ENCODE measurements around the gene PRIMPOL.
"Not testable (repeated sequence)": the region's sequence is repeated elsewhere in the genome, so short reads cannot be mapped to it uniquely, and the experiment has no call there.

The PRIMPOL gene

DNA sequence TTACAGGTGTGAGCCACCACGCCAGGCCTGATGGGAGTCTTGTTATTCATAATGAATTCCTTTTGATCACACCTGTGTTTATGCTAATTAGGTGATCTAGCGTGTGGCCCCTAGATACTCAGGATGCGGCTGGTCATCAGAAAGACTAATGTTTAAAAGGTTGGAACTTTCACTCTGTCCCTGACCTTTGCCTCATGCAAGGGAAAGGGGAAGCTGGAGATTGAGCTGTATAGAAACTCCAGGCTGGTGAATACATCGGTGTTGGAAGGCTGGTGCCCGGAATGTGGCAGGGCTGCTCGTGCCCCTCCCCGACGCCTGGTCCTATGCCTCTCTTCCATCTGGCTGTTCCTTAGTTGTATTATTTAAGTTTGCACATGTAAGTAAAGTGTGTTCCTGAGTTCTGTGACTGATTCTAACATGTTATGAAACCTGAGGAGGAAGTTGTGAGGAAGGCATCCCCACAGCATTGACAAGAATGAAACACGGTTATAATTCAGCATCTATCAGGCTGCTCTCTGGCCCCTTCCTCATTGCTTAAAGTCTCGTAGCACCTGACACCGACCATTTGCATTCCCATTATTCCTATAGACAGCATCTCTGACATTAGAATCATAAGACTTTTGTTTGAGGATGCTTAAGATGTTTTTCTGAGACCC, 29.2 kb upstream of the PRIMPOL start:
- no peaks in the 10 kb centered on the region for H3K27me3 ChIP-seq (ENCODE audit: control insufficient read depth, insufficient read depth, low read length)
- no peak overlapping the region for H3K4me3 ChIP-seq (ENCODE audit: low read length)
- no peaks in the 10 kb centered on the region for H3K4me1 ChIP-seq (ENCODE audit: control insufficient read depth, insufficient read depth, low read length)
- H3K9me3 ChIP-seq (ENCODE audit: control insufficient read depth, low read length): no peaks in the 10 kb centered on the region
- H3K36me3 ChIP-seq (ENCODE audit: control insufficient read depth, insufficient read depth, low read length): no peaks in the 10 kb centered on the region
- no peak overlapping the region for H3K9ac ChIP-seq (ENCODE audit: low read length)

DNA sequence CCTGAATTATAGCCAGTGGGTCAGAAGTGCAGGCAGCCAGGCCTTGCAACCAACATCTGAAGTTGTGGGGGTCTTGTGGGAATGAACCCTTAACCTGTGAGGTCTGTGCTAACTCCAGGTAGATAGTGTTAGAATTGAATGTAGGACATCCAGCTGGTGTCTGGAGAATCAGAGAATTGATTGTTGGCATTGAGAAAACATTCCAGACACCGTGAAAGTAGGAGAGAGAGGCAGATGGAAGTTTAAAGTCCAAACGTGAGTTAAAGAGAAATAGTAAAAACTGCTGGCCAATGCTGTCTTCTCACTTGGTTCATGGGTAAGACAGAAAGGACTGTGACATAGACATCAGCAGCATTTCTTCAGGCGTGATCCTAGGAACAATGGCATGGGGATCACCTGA, 28.0 kb upstream of the PRIMPOL start:
- H3K4me3 ChIP-seq (ENCODE audit: low read length): no peak overlapping the region
- H3K9me3 ChIP-seq (ENCODE audit: control insufficient read depth, low read length): no peaks in the 10 kb centered on the region

DNA sequence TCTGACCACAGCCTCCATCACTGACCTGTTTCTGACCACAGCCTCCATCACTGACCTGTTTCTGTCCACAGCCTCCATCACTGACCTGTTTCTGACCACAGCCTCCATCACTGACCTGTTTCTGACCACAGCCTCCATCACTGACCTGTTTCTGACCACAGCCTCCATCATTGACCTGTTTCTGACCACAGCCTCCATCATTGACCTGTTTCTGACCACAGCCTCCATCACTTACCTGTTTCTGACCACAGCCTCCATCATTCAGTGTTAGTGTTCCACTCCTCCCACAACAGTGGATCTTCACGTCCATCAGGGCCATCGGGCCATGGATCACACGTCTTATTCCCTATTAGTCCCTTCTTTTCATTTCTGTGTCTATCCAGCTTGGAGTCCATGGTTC, 25.0 kb upstream of the PRIMPOL start:
- H3K9ac ChIP-seq (ENCODE audit: low read length); H3K36me3 ChIP-seq (ENCODE audit: control insufficient read depth, insufficient read depth, low read length); H3K9me3 ChIP-seq (ENCODE audit: control insufficient read depth, low read length); H3K4me1 ChIP-seq (ENCODE audit: control insufficient read depth, insufficient read depth, low read length); H3K4me3 ChIP-seq (ENCODE audit: low read length); H3K27me3 ChIP-seq (ENCODE audit: control insufficient read depth, insufficient read depth, low read length): not testable (repeated sequence)

More for the DNA sequence above, 28.0 kb upstream of the PRIMPOL start:
- Histone ChIP-seq H3K4me1 (ENCODE audit: control insufficient read depth, insufficient read depth, low read length) (peaks cover 4% of the 10 kb centered on the region), H3K27me3 (ENCODE audit: control insufficient read depth, insufficient read depth, low read length) (no peaks in the 10 kb centered on the region), H3K36me3 (ENCODE audit: control insufficient read depth, insufficient read depth, low read length) (no peaks in the 10 kb centered on the region), H3K9ac (ENCODE audit: low read length) (no peak overlapping the region)

DNA sequence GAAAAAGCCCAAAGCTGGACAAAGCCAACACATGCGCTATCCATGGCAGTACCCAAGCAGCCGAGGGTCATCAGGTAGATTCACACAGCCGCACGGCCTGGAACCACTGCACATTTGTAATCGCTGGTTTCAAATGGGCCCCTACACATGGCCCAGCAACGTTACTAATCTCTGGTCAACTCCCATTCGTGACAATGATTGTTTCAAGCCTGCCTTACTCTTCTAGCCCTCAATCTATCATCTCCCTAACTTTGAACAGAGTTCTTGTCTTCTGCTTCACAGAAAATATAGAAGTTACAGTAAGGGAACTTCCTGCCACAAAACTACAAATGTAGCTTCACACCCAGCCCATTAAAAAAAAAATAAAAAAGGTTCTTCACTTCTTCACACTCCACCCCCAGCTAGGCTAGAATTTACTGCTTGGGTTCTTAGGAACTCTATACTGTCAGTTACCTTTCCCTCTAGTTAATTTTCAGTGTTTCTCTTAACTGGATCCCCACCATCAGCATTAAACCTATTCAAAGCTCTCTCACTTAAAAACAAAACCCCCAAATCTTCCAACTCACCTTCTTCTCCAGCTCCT, 24.5 kb upstream of the PRIMPOL start:
- peaks cover 4% of the 10 kb centered on the region for H3K4me1 ChIP-seq (ENCODE audit: control insufficient read depth, insufficient read depth, low read length)
- no peaks in the 10 kb centered on the region for H3K36me3 ChIP-seq (ENCODE audit: control insufficient read depth, insufficient read depth, low read length)
- no peaks in the 10 kb centered on the region for H3K27me3 ChIP-seq (ENCODE audit: control insufficient read depth, insufficient read depth, low read length)
- no peaks in the 10 kb centered on the region for H3K9me3 ChIP-seq (ENCODE audit: control insufficient read depth, low read length)
- H3K9ac ChIP-seq (ENCODE audit: low read length): no peak overlapping the region
- no peak overlapping the region for H3K4me3 ChIP-seq (ENCODE audit: low read length)

DNA sequence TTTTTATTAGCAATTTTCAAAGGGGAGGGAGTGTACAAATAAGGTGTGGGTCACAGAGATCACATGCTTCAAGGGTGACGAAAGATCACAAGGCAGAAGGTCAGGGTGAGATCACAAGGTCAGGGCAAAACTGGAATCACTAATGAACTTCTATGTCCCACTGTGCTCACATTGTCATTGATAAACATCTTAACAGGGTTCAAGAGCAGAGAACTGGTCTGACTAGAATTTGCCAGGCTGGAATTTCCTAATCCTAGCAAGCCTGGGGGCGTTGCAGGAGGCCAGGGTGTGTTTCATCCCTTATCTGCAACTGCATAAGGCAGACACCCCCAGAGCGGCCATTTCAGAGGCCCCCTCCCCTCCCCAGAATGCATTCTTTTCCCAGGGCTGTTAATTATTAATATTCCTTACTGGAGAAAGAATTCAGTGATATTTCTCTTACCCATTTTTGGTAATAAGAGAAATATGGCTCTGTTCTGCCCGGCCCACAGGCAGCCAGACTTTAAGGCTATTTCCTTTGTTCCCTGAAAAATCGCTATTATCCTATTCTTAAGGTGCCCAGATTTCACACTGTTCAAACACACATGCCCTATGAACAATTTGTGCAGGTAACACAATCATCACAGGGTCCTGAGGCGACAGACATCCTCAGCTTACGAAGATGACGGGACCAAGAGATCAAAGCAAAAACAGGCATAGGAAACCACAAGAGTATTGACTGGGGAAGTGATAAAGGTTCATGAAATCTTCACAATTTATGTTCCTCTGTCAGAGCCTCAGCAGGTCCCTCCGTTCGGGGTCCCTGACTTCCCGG, 23.5 kb upstream of the PRIMPOL start:
- H3K36me3 ChIP-seq (ENCODE audit: control insufficient read depth, insufficient read depth, low read length); H3K9me3 ChIP-seq (ENCODE audit: control insufficient read depth, low read length); H3K9ac ChIP-seq (ENCODE audit: low read length); H3K4me1 ChIP-seq (ENCODE audit: control insufficient read depth, insufficient read depth, low read length); H3K4me3 ChIP-seq (ENCODE audit: low read length); H3K27me3 ChIP-seq (ENCODE audit: control insufficient read depth, insufficient read depth, low read length): not testable (repeated sequence)

DNA sequence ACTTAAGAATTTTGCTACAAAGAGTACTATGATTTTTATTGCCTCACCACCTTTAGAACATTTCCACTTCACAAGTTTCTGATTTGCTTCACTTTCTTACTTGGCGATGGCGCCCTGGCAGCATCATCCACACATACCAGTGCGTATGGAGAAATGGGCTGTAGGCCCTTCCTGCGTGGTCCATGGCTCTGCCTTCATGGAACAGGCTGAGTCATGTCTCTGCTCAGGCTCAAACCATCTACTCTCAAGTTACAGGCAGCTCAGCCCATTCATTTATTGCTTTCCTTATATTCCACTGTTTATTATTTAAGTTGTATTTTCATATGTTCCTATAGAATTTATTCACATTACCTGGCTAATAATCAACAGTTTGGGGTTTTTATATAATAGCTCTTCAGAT, 21.4 kb upstream of the PRIMPOL start:
- no peaks in the 10 kb centered on the region for H3K9me3 ChIP-seq (ENCODE audit: control insufficient read depth, low read length)
- H3K27me3 ChIP-seq (ENCODE audit: control insufficient read depth, insufficient read depth, low read length): no peaks in the 10 kb centered on the region
- peaks cover 4% of the 10 kb centered on the region for H3K4me1 ChIP-seq (ENCODE audit: control insufficient read depth, insufficient read depth, low read length)
- H3K4me3 ChIP-seq (ENCODE audit: low read length): no peak overlapping the region
- no peak overlapping the region for H3K9ac ChIP-seq (ENCODE audit: low read length)
- no peaks in the 10 kb centered on the region for H3K36me3 ChIP-seq (ENCODE audit: control insufficient read depth, insufficient read depth, low read length)

DNA sequence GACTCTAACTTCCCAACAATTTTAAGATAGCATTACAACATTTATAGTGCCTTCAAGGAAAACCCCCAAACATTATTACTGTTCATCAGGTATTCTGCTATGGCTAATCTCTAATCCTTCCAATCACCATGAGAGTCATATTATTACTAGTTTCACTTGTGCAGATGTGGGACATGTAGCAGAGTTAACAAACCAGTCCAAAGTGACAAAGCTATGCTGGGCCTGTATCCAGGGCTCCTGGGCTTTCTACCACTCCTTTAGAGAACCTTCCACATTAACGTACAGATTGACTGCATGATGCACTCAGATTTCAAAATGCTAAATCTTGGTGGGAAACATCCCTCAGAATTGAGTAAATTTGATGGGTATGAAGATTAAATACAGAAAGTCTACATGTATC, 16.7 kb upstream of the PRIMPOL start:
- H3K4me1 ChIP-seq (ENCODE audit: control insufficient read depth, insufficient read depth, low read length): no peaks in the 10 kb centered on the region
- peaks cover 8% of the 10 kb centered on the region for H3K36me3 ChIP-seq (ENCODE audit: control insufficient read depth, insufficient read depth, low read length)
- no peaks in the 10 kb centered on the region for H3K27me3 ChIP-seq (ENCODE audit: control insufficient read depth, insufficient read depth, low read length)
- H3K9ac ChIP-seq (ENCODE audit: low read length): no peak overlapping the region
- no peak overlapping the region for H3K4me3 ChIP-seq (ENCODE audit: low read length)
- H3K9me3 ChIP-seq (ENCODE audit: control insufficient read depth, low read length): no peaks in the 10 kb centered on the region

DNA sequence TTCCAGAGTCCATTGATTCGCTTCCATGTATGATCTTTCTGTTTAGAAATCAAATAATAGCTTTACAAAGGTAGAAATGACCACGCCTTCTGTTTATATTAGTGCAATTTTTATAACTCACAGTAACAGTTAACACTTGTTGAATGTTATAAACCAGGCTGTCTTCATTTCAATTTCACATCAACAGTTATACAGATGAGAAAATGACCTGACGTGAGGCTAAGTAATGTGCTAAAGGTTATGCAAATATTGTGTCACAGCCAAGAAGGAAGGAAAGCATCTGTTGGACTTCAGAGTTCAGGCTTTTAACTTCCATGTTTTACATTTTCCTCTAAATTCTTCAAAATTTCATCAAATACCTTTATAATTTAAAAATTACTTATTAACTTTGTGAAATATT, 14.2 kb upstream of the PRIMPOL start:
- no peak overlapping the region for H3K4me3 ChIP-seq (ENCODE audit: low read length)
- H3K9ac ChIP-seq (ENCODE audit: low read length): no peak overlapping the region
- H3K9me3 ChIP-seq (ENCODE audit: control insufficient read depth, low read length): no peaks in the 10 kb centered on the region
- H3K36me3 ChIP-seq (ENCODE audit: control insufficient read depth, insufficient read depth, low read length): peaks cover 8% of the 10 kb centered on the region
- H3K4me1 ChIP-seq (ENCODE audit: control insufficient read depth, insufficient read depth, low read length): peaks cover 4% of the 10 kb centered on the region
- no peaks in the 10 kb centered on the region for H3K27me3 ChIP-seq (ENCODE audit: control insufficient read depth, insufficient read depth, low read length)

DNA sequence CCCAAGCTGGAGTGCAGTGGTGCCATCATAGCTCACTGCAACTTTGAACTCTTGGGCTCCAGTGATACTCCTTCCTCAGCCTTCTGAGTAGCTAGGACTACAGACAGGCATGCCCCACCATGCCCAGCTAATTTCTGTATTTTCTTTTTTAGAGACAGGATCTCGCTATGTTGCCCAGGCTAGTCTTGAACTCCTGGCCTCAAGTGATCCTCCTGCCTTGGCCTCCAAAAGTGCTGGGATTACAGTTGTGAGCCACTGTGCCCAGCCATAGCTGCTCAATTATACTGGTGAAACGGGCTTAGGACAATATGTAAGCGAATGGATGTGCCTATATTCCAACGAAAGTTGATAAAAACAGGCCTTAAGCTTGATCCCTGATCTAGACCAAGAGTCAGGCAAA, 13.4 kb upstream of the PRIMPOL start:
- Histone ChIP-seq H3K9me3 (ENCODE audit: control insufficient read depth, low read length) (no peaks in the 10 kb centered on the region), H3K36me3 (ENCODE audit: control insufficient read depth, insufficient read depth, low read length) (peaks cover 8% of the 10 kb centered on the region), H3K9ac (ENCODE audit: low read length) (no peak overlapping the region), H3K27me3 (ENCODE audit: control insufficient read depth, insufficient read depth, low read length) (no peaks in the 10 kb centered on the region), H3K4me1 (ENCODE audit: control insufficient read depth, insufficient read depth, low read length) (peaks cover 4% of the 10 kb centered on the region), H3K4me3 (ENCODE audit: low read length) (no peak overlapping the region)

DNA sequence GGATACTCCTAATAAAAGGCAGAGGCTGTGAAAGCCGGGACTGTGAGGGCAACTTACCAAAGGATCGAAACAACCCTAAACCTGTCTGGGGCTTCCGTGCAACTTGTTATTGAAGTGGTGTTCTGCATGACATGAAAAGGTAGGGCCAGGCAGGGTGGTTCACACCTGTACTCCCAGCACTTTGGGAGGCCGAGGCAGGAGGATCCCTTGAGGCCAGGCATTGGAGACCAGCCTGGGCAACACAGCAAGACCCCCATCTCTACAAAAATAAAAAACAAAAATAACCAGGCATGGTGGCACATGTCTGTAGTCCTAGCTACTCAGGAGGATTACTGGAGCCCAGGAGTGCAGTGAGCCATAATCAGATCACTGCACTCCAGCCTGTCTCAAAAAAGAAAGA, 12.6 kb upstream of the PRIMPOL start:
- no peak overlapping the region for H3K4me3 ChIP-seq (ENCODE audit: low read length)
- H3K36me3 ChIP-seq (ENCODE audit: control insufficient read depth, insufficient read depth, low read length): peaks cover 8% of the 10 kb centered on the region
- no peaks in the 10 kb centered on the region for H3K27me3 ChIP-seq (ENCODE audit: control insufficient read depth, insufficient read depth, low read length)
- no peak overlapping the region for H3K9ac ChIP-seq (ENCODE audit: low read length)
- H3K9me3 ChIP-seq (ENCODE audit: control insufficient read depth, low read length): no peaks in the 10 kb centered on the region
- H3K4me1 ChIP-seq (ENCODE audit: control insufficient read depth, insufficient read depth, low read length): peaks cover 4% of the 10 kb centered on the region

DNA sequence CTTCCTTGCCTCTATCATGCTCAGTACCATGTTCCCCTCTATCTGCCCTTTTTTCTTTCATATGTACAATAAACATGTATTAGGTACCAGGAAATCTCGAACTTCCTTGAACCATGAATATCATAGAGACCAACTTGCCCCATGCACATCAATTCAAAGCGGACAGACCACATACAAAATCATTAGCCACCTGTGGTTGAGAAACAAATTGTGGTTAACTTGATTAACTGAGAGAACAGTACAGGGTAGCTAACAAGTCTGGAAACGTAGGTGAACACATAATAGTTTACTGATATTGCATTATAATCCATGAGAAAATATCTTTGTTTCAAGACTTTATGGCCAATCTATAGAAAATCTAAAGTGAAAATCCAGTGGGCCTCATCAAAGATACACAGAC, 8.5 kb upstream of the PRIMPOL start:
- Histone ChIP-seq H3K4me3 (ENCODE audit: low read length) (no peak overlapping the region), H3K4me1 (ENCODE audit: control insufficient read depth, insufficient read depth, low read length) (peaks cover 16% of the 10 kb centered on the region), H3K36me3 (ENCODE audit: control insufficient read depth, insufficient read depth, low read length) (peaks cover 8% of the 10 kb centered on the region), H3K9ac (ENCODE audit: low read length) (no peak overlapping the region), H3K9me3 (ENCODE audit: control insufficient read depth, low read length) (no peaks in the 10 kb centered on the region), H3K27me3 (ENCODE audit: control insufficient read depth, insufficient read depth, low read length) (no peaks in the 10 kb centered on the region)

DNA sequence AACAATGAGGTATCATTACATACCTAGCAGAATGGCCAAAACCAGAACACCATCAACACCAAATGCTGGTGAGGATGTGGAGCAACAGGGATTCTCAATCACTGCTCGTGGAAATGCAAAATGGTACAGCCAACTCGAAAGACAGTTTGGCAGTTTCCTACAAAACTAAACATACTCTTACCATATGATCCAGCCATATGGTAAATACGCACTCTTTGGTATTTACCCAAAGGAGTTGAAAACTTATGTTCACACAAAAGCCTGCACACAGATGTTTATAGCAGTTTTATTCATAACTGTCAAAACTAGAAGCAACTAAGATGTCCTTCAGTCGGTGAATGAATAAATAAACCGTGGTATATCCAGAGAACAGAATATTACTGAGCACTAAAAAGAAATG, 8.1 kb upstream of the PRIMPOL start:
- Histone ChIP-seq H3K9me3 (ENCODE audit: control insufficient read depth, low read length) (no peaks in the 10 kb centered on the region), H3K4me3 (ENCODE audit: low read length) (no peak overlapping the region), H3K36me3 (ENCODE audit: control insufficient read depth, insufficient read depth, low read length) (peaks cover 4% of the 10 kb centered on the region), H3K4me1 (ENCODE audit: control insufficient read depth, insufficient read depth, low read length) (peaks cover 20% of the 10 kb centered on the region), H3K9ac (ENCODE audit: low read length) (no peak overlapping the region), H3K27me3 (ENCODE audit: control insufficient read depth, insufficient read depth, low read length) (no peaks in the 10 kb centered on the region)

Data from mucosa of stomach (tissue), 1 donor.